Left ventricle myocardium inferior (tissue), 1 donor: Measurements from ENCODE around the gene SERPINA5. TPM values are rescaled to one million over a fixed set of nuclear protein-coding genes. Genes with fewer than 3 reads are reported as not detected.

Experiments used
- DNase-seq: peaks from one replicate; pipeline ENCODE4 v3.0.0-alpha.2; 2020
- H3K27ac ChIP-seq: fragments of 200-600 bp; replicated peaks from 2 replicates; pipeline ENCODE4 v1.8.0; 2021
- H3K27me3 ChIP-seq: fragments of 200-600 bp; 2 replicates; pipeline ENCODE4 v1.8.0; 2021; ENCODE audit warnings: low read depth
- H3K36me3 ChIP-seq: fragments of 200-600 bp; 2 replicates; pipeline ENCODE4 v1.8.0; 2021
- H3K4me1 ChIP-seq: fragments of 200-600 bp; 2 replicates; pipeline ENCODE4 v1.8.0; 2021
- H3K4me3 ChIP-seq: fragments of 200-600 bp; 2 replicates; pipeline ENCODE4 v1.8.0; 2021; ENCODE audit warnings: mild to moderate bottlenecking, moderate library complexity
- H3K9me3 ChIP-seq: fragments of 200-600 bp; replicated peaks from 2 replicates; pipeline ENCODE4 v1.8.0; 2021
- intact Hi-C: fragments of 100-400 bp; cut with micrococcal nuclease; formaldehyde crosslinking; loops from one replicate; pipeline ENCODE4 v1.11.0; 2022
- total RNA-seq: library from RNA; stranded (reverse); fragmentation: NEBNext Ultra II Directional; extraction: Animal tissue kit (Norgen Biotek cat#: 25700); gene quantifications from one replicate; pipeline ENCODE4 v1.2.1, GENCODE V29; 2021
- TF ChIP-seq, protein P1 (sequence below): fragments of 200-600 bp; IDR thresholded peaks from 2 replicates; pipeline ENCODE4 v1.8.0; 2021; ENCODE audit warnings: antibody characterized with exemption, mild to moderate bottlenecking, borderline replicate concordance
- donor health status: DM: no; HTN: yes; CAD: no; lungs with severe emphysema.

Gene SERPINA5
- total RNA-seq, 1 donor from 2014 or later: 2.1 TPM

DNA sequence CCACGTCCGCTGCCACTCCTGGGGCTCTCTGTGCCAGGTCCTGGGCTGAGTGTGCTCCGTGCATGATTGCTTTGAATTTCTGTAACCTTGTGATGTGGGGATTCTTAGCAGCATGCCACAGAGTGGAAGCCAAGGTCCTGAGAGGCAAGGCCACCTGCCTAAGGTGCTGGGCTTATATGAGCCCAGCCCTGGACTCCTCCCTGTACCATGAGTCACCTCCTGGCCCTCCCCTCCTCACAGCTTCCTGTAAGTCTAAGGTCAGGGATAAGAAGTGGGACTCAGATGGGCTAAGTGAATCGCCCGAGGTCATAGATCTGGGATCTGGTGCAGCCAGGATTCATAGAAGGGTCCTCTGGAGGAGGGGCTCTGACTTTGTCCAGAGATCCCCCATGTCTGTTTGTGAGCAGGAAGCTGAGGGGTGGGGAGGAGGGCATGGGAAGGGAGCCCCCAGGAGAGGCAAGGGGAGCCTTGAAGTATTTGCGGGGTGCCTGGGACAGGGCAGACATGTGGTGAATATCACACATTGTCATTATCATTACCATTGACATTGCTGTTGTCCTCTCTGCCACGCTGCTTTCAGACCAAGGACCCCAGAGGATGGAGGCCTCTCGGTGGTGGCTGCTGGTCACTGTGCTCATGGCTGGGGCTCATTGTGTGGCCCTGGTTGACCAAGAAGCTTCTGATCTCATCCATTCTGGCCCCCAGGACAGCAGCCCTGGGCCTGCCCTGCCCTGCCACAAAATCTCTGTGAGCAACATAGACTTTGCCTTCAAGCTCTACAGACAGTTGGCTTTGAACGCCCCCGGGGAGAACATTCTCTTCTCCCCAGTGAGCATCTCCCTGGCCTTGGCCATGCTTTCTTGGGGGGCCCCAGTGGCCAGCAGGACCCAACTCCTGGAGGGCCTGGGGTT lies 59.8 kb downstream of the SERPINA5 start:
- no peak for DNase-seq
- no peaks in the 10 kb centered on the region for H3K9me3 ChIP-seq
- no peaks in the 10 kb centered on the region for H3K4me1 ChIP-seq
- H3K4me3 ChIP-seq: no peak overlapping the region
- H3K27me3 ChIP-seq: peaks cover 14% of the 10 kb centered on the region
- intact Hi-C loops: no loop called here
- TF ChIP-seq, protein P1, sequence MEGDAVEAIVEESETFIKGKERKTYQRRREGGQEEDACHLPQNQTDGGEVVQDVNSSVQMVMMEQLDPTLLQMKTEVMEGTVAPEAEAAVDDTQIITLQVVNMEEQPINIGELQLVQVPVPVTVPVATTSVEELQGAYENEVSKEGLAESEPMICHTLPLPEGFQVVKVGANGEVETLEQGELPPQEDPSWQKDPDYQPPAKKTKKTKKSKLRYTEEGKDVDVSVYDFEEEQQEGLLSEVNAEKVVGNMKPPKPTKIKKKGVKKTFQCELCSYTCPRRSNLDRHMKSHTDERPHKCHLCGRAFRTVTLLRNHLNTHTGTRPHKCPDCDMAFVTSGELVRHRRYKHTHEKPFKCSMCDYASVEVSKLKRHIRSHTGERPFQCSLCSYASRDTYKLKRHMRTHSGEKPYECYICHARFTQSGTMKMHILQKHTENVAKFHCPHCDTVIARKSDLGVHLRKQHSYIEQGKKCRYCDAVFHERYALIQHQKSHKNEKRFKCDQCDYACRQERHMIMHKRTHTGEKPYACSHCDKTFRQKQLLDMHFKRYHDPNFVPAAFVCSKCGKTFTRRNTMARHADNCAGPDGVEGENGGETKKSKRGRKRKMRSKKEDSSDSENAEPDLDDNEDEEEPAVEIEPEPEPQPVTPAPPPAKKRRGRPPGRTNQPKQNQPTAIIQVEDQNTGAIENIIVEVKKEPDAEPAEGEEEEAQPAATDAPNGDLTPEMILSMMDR: no peak
- H3K27ac ChIP-seq: no peak overlapping the region
- H3K36me3 ChIP-seq: no peaks in the 10 kb centered on the region

DNA sequence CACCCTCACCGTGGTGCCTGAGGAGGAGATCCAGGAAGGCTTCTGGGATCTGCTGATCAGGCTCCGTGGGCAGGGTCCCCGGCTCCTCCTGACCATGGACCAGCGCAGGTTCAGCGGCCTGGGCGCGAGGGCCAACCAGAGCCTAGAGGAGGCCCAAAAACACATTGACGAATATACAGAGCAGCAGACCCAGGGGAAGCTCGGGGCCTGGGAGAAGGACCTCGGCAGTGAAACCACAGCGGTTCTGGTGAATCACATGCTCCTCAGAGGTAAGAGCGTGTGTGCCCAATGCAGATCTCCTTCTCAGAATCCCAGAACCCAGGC lies 60.4 kb downstream of the SERPINA5 start:
- Histone ChIP-seq H3K4me3 (no peak overlapping the region), H3K36me3 (no peaks in the 10 kb centered on the region), H3K9me3 (no peaks in the 10 kb centered on the region), H3K27ac (no peak overlapping the region), H3K4me1 (no peaks in the 10 kb centered on the region), H3K27me3 (peaks cover 14% of the 10 kb centered on the region)
- no peak for DNase-seq
- intact Hi-C loops: no loop called here
- TF ChIP-seq, protein P1: no peak

Other genes with a start within 250 kb of the SERPINA5 start
- not detected for gene SERPINA2, start 214.7 kb upstream of the SERPINA5 start, total RNA-seq
- gene SERPINA1, start 192.8 kb upstream of the SERPINA5 start, total RNA-seq: 4.4 TPM
- gene SERPINA11, start 128.6 kb upstream of the SERPINA5 start, total RNA-seq: not detected
- gene SERPINA9, start 105.2 kb upstream of the SERPINA5 start, total RNA-seq: not detected
- gene SERPINA12, start 72.0 kb upstream of the SERPINA5 start, total RNA-seq: not detected
- not detected for gene SERPINA4, start 20.0 kb upstream of the SERPINA5 start, total RNA-seq
- gene SERPINA3, start 31.0 kb downstream of the SERPINA5 start, total RNA-seq: 45.5 TPM
- gene GSC, start 188.7 kb downstream of the SERPINA5 start, total RNA-seq: 0.66 TPM